HT1080 (cell line): ENCODE data around the gene NUF2. TPM values are rescaled to one million over a fixed set of nuclear protein-coding genes. Genes with fewer than 3 reads are reported as not detected.
"Not testable (repeated sequence)": the region's sequence is repeated elsewhere in the genome, so short reads cannot be mapped to it uniquely, and the experiment has no call there.

Source experiments
- DNase-seq: peaks from one replicate; pipeline ENCODE4 v3.0.0-alpha.2; 2015; ENCODE audit warnings: low read depth
- total RNA-seq: library from RNA; depleted of rRNA; stranded (reverse); fragments of >200 nt; shearing (Covaris generic); gene quantifications from 2 replicates; pipeline ENCODE4 v1.2.3, GENCODE V29; 2014

Gene NUF2
- total RNA-seq, 1 experiment from 2014 or later: 68.9 TPM

DNA sequence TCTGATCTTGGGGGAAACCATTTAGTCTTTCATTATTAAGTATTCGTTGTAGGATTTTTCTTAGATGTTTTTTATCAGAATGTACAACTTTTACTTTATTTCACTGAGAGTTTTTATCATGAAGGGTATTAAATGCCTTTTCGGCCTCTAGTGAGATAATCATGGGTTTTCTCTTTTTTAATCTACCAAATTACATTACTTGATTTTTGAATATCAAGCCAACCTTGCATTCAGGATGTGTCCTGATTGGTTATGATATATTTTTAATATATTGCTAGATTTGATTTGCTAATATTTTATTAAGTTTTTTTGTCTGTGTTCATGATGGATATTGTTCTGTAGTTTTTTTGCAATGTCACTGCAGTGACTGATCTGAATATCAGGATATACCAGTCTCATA, 9.4 kb downstream of the NUF2 start:
- DNase-seq: no peak

DNA sequence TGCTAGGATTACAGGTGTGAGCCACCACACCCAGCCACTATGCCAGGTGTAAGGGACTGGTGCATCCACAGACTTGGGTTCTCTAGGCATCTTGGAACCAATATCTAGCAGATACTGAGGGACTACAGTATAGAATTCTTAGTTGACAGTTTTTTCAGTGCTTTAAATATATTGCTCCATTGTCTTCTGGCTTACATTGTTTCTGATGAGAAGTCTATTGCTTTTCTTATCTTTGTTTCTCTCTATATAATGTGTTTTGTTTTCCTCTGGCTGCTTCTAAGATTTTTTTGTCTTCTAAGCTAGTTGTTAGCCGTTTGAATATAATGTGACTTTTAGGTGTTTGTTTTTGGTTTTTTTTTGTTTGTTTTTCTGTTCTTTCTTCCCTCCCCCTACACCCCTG, 13.5 kb downstream of the NUF2 start:
- DNase-seq: no peak

DNA sequence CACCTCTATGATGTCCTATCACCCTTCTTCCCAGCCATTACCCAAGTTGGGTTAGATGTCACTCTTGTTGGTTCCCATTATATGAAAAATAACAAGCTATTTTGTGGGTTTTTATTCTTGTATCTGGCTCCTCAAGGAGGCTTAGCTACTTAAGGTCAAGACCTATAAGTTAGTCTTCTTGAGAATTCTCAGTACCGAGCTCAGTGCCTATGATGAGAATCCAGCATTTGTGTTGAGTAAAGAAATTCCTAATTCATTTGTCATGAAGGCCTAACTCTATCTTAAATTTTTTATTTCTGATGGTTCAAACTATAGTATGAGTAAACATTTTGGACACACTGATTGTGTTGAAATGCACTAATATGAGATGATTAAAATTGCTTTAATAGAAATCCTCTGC, 15.9 kb downstream of the NUF2 start:
- DNase-seq: no peak

DNA sequence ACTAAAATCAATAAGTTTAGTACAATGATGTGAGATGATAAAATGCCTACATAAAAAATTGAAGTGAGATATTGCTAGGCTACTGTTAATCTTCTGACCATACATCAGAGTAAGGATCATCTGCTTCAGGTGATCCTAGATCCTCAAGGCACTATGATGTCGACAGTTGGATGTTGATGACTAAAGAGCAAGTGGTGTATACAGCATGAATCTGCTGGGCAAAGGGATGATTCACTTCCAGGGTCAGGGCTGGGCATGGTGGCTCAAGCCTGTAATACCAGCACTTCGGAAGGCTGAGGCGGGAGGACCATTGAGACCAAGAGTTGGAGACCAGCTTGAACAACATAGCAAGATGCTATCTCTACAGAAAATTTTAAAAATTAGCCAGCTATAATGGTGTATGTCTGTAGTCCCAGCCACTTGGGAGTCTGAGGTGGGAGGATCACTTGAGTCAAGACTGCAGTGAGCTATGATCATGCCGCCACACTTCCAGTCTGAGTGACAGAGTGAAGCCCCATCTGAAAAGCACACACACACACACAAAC, 24.6 kb downstream of the NUF2 start:
- peak; percentile 70 for DNase-seq

DNA sequence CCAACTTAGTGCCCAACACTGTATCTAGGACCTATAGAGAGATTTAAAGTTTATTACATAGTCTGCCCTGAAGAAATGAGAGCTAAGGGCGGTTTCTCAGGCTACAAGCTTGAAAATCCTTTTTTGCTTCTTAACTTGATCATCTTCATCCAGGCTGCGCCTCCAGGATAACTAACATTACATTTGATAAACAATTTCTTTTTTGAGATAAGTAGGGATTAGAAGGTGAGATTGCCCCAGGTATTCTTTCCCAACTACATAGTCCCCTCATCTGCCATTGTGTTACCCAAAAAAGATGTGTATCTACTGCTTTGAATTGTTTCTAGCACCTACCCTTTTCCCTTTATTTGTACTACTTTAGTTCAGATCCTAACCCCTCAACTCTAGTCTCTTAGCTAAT, 25.4 kb downstream of the NUF2 start:
- DNase-seq: no peak

DNA sequence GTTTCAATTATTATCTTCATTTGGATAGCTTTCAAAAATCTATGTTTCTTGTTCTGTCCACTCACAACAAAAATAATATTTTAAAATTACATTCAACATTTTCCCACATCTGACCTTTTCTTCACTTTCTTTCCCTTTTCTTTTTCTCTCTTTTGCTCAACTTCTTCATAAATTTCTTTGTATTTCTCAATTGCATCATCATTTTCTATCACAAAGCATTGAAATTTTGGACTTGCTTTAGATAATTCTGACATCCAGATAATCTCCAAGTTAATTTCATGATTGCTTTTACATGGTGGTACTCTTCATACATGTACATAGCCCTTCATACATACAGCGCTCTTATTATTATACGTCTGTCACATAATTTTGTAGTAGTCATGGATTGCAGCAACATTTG, 30.2 kb downstream of the NUF2 start:
- no peak for DNase-seq

DNA sequence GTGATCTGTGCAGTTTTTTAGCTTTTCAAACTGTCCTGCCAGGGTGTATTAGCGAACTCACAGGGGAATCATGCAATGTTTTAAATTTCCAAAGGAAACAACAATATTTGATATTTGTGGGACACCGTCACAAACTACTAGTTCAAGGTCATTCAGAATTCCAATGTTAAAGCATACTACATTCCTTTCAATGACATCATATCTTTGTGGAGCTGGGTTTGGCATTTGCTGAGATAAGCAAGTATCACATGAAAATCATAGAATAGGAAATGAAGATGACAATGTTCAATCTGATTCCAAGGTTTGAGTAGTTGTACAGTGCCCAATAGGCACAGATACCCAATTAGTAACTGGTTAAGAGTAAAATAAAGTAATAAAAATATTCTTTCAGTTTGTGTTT, 35.6 kb downstream of the NUF2 start:
- DNase-seq: no peak

DNA sequence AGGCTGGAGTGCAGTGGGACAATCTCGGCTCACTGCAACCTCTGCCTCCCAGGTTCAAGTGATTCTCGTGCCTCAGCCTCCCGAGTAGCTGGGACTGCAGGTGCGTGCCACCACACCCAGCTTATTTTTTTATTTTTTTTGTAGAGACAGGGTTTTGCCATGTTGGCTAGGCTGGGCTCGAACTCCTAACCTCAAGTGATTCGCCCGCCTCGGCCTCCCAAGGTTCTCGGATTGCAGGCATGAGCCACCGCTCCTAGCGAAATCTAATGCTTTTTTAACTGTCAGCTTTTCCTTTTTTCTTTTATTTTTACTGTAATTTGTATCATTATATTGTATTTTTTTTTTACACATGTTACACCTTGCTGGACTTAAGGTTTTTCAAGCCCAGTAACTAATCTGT, 36.4 kb downstream of the NUF2 start:
- not testable (repeated sequence) for DNase-seq

DNA sequence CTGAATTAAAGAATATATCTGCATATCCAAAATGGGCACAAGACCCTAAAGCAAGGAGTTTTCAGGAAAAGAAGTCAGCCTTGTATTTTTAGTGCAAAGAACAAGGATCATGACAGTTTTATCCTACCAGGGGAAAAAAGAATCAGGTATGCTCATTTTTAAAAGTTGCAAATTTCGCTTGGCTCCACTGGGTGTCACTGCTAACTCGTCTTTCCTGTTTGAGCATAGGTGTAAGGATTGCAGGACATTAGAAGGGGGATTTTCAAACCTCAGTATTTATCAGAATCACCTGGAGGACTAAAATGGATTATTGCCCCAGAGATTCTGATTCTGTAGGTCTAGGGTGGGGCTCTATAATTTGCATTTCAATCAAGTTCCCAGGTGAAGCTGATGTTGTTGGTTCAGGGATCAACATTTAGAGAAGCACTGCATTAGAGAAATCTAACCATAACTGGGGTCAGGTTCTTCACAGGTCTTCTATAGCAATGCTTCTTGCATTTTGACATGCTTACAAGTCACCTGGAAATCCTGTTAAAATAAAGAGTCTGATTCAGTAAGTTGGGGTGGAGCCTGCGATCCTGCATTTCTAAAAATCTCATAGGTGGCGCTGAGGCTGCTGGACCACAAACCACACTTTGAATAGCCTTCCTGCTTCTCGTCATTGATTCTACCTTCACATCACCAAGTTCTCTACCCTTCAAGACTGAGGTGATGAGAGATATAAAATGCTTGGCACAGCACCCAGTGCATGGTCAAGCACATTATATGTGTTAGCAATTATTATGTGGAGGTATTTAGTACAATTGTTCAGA, 39.6 kb downstream of the NUF2 start:
- no peak for DNase-seq

DNA sequence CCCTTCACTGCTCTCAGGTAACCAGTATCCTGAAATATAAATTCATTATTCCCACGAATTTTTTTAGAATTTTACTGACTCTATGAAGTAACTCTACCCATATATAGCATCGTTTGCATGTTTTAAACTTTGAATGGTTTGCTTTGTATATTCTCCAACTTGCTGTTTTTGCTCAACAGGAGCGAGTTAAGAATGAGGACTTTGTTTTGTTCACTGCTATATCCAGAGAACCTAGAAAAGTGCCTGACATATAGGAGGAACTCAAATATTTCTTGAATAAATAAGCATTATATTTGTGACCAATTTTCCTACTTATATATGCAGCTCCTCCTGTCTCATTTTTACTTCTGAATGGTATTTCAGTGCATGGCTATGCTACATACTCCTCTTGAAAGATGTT, 43.4 kb downstream of the NUF2 start:
- no peak for DNase-seq

DNA sequence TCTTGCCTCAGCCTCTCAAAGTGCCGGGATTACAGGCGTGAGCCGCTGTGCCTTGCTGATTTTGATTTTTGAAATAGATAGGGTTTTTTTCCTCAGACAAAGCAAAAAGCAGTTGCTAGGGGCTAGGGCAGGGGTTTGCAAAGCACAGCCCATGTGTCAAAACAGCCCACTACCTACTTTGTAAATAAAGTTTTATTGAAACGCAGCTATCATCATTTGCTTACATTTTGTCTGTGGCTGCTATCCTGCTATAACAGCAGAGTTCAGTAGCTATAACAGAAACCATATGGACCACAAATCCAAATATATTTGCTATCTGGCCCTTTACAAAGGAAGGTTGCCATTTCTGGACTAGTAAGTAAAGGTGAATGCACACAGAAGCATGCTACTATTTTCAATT, 44.8 kb downstream of the NUF2 start:
- DNase-seq: no peak

DNA sequence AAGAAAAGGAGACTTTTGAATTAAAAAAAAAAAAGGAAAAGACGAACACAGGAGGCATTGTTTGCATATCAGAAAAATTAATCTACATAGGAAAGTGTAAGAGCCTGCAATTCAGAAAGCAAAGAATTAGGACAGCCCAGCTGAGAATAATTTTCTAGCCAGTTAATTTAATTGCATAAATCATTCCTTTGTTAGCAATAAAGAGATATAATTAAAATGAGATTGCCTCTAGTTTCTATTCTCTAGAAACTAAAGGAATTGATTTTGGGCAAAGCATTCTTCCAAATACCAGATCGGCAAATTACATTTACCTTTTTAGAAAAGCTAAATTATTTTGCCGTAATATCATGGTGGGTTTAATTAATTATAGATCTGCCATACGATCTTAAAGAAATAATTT, 46.0 kb downstream of the NUF2 start:
- no peak for DNase-seq

DNA sequence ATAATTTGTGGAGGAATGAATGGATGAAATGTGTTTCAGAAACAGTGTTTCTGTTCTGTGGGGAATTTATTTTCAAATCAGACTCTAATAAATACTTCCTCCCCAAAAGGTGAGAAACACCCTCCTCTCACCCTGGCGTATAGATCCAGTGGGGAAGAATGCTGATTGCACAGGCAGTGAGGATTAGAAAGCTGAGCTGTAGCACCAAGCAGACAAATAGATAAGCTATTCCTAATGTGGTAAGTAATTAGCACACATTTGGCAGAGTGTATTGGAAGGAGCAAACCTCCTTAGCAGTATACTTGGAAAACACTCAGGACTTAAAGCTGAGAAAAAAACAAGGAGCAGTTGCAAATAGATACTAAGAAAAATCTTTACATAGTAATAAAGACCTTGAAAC, 50.8 kb downstream of the NUF2 start:
- DNase-seq: no peak

DNA sequence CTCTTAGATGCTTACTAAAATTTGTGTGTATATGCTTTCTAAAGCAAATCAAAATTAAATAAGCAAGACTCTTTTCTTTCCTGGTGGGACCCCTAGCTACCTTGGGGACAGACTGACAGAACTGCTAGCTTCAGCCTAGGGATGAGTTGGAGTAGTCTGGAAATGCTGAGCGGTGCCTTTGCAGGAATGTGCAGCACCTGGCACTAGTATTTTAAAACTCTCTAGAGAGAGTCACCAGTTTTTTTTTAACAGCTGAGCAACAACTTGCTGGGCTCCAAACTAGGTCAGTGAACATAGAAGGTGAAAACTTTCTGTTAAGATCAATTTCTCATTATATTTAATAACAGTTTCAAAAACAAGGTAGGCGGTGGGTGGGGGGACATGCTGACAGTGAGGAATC, 56.8 kb downstream of the NUF2 start:
- DNase-seq: no peak

DNA sequence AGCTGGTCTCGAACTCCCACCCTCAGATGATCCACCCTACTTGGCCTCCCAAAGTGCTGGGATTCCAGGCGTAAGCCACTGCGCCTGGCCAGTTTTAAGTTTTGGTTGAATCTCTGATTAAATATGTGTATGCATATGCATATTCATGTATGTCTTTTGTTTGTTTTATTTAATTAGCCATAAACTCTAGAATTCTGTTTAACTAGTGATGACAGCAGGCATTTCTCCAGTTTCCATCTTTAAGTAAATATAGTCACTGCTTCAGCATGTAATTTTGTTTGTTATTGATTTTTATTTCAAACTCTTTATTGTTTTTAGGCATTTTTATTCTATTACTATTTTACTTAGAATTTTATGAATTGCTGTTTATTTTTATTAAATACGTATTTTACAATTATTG, 58.0 kb downstream of the NUF2 start:
- no peak for DNase-seq

DNA sequence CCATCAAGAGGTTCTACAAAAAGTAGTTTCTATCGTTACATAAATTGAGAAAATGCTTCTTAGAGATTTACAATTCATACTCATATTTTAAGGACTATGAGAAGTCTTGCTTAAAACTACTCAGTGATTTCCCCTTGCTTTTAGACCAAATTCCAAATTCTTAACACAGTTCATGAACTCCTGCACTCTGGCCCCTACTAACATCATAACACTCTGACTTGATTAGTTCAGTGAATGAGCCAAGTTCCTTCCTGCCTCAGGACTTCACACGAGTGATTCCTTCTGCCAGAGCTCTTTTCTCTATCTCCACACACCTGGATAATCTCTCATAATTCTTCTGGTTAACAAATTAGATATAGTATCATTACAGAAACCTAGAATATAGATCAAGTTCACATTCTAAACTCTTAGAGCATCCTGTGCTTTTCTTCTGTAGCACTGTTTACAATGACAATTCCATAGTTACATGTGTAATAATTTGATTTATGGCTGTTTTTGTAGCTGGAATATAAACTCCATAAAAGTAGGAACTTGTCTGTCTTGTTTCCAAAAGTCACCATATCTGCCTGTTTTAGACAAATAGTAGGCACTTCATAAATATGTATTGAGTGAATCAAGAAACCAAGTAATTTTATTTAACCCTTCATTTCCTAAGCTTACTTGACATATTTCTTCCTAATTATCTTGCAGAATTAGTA, 59.9 kb downstream of the NUF2 start:
- DNase-seq: no peak

DNA sequence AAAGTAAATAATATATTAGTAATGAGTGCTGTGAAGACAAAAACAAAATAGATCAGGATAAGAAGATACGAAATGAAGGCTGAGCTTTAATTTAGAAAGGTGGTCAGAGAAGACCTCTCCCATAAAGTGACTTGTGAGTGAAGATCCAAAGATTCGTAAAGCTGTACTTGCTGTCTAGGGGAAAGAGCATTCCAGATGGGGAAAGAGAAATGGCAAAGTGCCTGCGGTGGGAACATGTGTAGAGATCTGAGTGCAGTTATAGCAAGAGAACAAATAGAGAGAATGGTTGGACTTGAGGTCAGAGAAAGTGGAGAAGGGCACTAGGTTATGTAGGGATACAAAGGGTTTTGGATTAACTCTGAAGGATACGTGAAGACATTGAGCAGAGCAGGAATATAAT, 60.6 kb downstream of the NUF2 start:
- DNase-seq: no peak

DNA sequence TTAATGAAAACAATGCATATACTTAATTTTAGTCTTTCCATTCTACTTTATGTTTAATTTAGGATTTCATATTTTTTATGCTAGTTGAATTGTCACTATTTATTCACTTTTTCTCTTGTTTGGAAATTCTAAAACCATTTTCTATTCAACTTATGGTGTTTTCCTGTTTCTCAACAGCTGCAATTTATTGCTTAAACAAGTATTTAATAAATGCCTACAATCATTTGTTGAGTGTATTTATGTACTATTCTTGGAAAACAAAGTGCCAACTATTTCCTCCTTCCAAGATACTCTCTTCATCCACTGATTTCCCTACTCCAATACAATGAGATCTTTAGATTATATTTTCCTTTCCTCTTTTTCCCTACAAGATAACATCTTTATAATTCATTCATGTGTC, 65.4 kb downstream of the NUF2 start:
- no peak for DNase-seq

DNA sequence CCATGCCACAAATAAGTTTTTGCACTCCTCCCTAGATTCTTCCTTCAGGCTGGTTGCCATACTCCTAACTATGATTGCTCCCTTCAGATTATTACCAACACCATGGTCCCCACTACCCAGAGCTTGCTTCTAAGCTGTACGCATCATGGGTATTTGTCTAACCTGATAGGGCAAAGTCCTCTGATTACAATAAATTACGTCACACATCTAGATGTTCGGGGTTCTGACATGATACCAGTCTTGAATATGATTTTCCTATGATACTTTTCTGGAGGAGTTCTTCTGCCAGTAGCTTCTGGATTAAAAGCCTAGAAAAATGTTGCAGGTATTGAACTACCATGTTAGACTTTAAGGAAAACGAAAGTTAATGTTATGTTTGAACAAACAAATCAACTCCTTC, 67.2 kb downstream of the NUF2 start:
- DNase-seq: no peak

DNA sequence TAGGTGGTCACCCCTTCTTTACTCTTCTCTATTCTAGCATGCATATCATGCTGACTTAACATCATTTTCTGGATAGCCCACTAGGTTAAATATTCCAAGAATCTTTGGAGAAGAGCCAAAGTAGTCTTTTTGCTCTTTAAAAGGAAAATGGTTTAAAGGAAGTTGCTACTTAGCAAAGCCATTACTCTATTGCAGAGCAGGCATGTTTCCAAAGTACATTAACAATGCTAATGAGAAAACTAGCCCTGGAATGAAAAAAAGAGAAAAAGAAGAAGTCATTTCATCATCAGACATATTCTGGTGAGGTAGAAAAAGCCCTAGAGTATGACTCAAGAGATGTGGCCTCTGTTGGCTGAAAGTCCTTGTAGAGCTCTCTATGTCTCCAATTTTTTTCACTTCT, 74.0 kb downstream of the NUF2 start:
- DNase-seq: no peak

DNA sequence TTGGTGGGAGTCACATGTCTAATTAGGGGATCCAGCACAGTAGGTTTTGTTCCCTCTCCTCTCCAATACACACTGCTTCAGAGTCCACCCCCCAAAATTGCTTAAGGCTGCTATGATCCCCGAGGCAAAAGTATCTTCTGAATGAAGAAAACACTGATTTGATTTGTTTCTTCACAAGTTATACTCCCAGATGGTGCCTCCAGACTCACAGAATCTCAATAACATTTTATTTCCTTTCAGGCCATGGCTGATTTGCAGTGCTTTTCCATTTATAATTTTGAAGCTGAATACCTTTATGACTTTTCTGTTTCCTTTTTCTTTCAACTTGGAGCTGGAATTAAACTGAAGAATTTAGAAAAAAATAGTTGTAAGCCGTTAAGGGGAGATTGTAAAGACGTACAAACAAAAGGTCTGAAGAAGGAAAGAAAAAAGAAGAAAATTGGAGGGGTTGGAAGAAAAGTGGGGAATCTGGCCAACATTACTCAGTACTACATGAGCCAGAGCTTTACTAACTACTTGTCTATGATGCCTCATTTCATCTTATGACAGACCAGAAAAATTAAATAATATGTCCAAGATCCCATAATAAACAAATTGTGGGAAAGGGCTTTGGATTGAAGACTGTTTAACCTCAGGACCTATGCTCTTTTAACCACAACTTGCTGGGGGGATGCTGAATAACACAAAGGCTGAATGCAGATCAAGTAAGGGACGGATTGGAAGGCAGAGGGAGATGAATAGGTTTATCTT, 75.9 kb downstream of the NUF2 start:
- DNase-seq: no peak

DNA sequence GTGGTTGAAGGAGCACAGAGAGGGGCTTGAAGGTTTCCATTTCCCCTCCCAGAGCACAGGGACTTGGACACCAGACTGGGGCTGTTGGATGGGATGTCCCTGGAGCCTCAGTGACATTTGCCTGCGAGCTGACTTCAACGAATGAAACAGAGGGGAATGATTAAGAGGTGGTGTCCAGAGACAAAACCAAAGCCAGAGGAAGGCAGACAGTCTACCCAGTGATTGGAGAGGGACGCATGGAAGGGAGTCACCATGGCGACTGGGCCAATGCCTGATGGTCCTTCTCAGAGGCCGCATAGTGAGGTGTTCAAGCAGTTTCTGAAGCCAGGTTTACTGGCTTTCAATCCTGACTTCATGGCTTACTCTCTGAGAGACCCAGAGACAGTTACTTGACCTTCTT, 77.2 kb downstream of the NUF2 start:
- DNase-seq: no peak
